CD4-positive, alpha-beta T cell treated with Interferon gamma for 1 hour (primary cell): ENCODE data around the gene TMEM267.

Experiments used
- DNase-seq: peaks from one replicate; pipeline ENCODE4 v3.0.0-alpha.2; 2020

Gene TMEM267

GRCh38 chr5:43401827-43402226 is 81.8 kb downstream of the TMEM267 start:
- DNase-seq: no peak

- no peak for DNase-seq
Observed at GRCh38 chr5:43400082-43400481, 83.6 kb downstream of the TMEM267 start.

- DNase-seq: peak; percentile 61
Observed at GRCh38 chr5:43396762-43397304, 86.8 kb downstream of the TMEM267 start.
